Measurements from ENCODE around the gene FRMD3.

FRMD3 gene

GRCh38 chr9:83440641-83441040 is 97.6 kb downstream of the FRMD3 start:
- no peak for TF ChIP-seq CTCF (conservative IDR thresholded peaks at IDR 0.05)
- H3K27ac ChIP-seq = no peak overlapping the region

- no peak for TF ChIP-seq CTCF (conservative IDR thresholded peaks at IDR 0.05)
- no peak overlapping the region; the same call in 1 of the 2 replicates for H3K27ac ChIP-seq
These were observed 102.9 kb downstream of the FRMD3 start for GRCh38 chr9:83435301-83435700.

GRCh38 chr9:83434254-83434653 is 103.9 kb downstream of the FRMD3 start:
- TF ChIP-seq CTCF (conservative IDR thresholded peaks at IDR 0.05) = no peak
- H3K27ac ChIP-seq = peak overlapping the region; percentile 97; the same call in 1 of the 2 replicates

GRCh38 chr9:83433846-83434245 is 104.4 kb downstream of the FRMD3 start:
- TF ChIP-seq CTCF (conservative IDR thresholded peaks at IDR 0.05) = no peak
- H3K27ac ChIP-seq = peak overlapping the region; percentile 97; the same call in 1 of the 2 replicates

GRCh38 chr9:83432877-83433550 is 105.2 kb downstream of the FRMD3 start:
- no peak for TF ChIP-seq CTCF (conservative IDR thresholded peaks at IDR 0.05)

GRCh38 chr9:83432104-83432627 is 106.0 kb downstream of the FRMD3 start:
- peak overlapping the region; percentile 97 for H3K27ac ChIP-seq
- TF ChIP-seq CTCF (conservative IDR thresholded peaks at IDR 0.05) = no peak

More at GRCh38 chr9:83432877-83433550, 105.2 kb downstream of the FRMD3 start:
- peak overlapping the region; percentile 97 for H3K27ac ChIP-seq

- peak overlapping the region; percentile 97 for H3K27ac ChIP-seq
- no peak for TF ChIP-seq CTCF (conservative IDR thresholded peaks at IDR 0.05)
These were observed 106.8 kb downstream of the FRMD3 start for GRCh38 chr9:83431101-83432060.

All from VCaP (cell line).